ENCODE results near the gene PDE7B.

PDE7B gene

GRCh38 chr6:135992739-135993138 lies 141.2 kb downstream of the PDE7B start:
- H3K27ac ChIP-seq, result no peak overlapping the region
- no peak for TF ChIP-seq ZFX (IDR thresholded peaks at IDR 0.05; ENCODE audit: borderline replicate concordance)
- no peak for TF ChIP-seq CTCF (IDR thresholded peaks at IDR 0.05)

GRCh38 chr6:135993361-135993760 lies 141.9 kb downstream of the PDE7B start:
- no peak overlapping the region for H3K27ac ChIP-seq

GRCh38 chr6:135994857-135995544 lies 143.5 kb downstream of the PDE7B start:
- H3K27ac ChIP-seq, result no peak overlapping the region
- no peak for TF ChIP-seq CTCF (IDR thresholded peaks at IDR 0.05)
- no peak for TF ChIP-seq ZFX (IDR thresholded peaks at IDR 0.05; ENCODE audit: borderline replicate concordance)

More at GRCh38 chr6:135993361-135993760, 141.9 kb downstream of the PDE7B start:
- no peak for TF ChIP-seq CTCF (IDR thresholded peaks at IDR 0.05)
- TF ChIP-seq ZFX (IDR thresholded peaks at IDR 0.05; ENCODE audit: borderline replicate concordance), result no peak

GRCh38 chr6:135995545-135995898 lies 144.0 kb downstream of the PDE7B start:
- H3K27ac ChIP-seq, result no peak overlapping the region

GRCh38 chr6:135996668-135997067 lies 145.2 kb downstream of the PDE7B start:
- TF ChIP-seq ZFX (IDR thresholded peaks at IDR 0.05; ENCODE audit: borderline replicate concordance) (no peak), CTCF (IDR thresholded peaks at IDR 0.05) (no peak)
- H3K27ac ChIP-seq, result peak overlapping the region; percentile 36

More at GRCh38 chr6:135995545-135995898, 144.0 kb downstream of the PDE7B start:
- no peak for TF ChIP-seq ZFX (IDR thresholded peaks at IDR 0.05; ENCODE audit: borderline replicate concordance)
- no peak for TF ChIP-seq CTCF (IDR thresholded peaks at IDR 0.05)

- no peak overlapping the region for H3K27ac ChIP-seq
- no peak for TF ChIP-seq CTCF (IDR thresholded peaks at IDR 0.05)
- TF ChIP-seq ZFX (IDR thresholded peaks at IDR 0.05; ENCODE audit: borderline replicate concordance), result no peak
These were observed 147.9 kb downstream of the PDE7B start for GRCh38 chr6:135999393-135999792.

GRCh38 chr6:136007345-136007744 lies 155.8 kb downstream of the PDE7B start:
- no peak overlapping the region for H3K27ac ChIP-seq
- TF ChIP-seq ZFX (IDR thresholded peaks at IDR 0.05; ENCODE audit: borderline replicate concordance) (no peak), CTCF (IDR thresholded peaks at IDR 0.05) (no peak)

Measured in 22Rv1 (cell line).